PFSK-1 (cell line): Measurements from ENCODE around the gene TRIM47.
A peak's percentile ranks its signal among the peaks of the same experiment; 100 is the strongest.

Experiments used
- FOXP2 ChIP-seq: optimal IDR thresholded peaks from 2 replicates; pipeline ENCODE3; 2011; ENCODE audit warnings: borderline replicate concordance, control low read depth, inconsistent platforms; ENCODE audit not compliant: insufficient read depth; ENCODE audit errors: extremely low read length, extremely low read depth
- POLR2AphosphoS5 ChIP-seq: IDR thresholded peaks from 2 replicates; pipeline ENCODE4 v1.6.1; 2012; ENCODE audit warnings: low read depth, mild to moderate bottlenecking, control low read depth, low read length, moderate library complexity
- REST ChIP-seq, 2 experiments: IDR thresholded peaks; 2 replicates each; pipeline versions ENCODE4 v1.6.1 to v1.8.0; 2011 to 2012; ENCODE audit warnings: low read depth in 2 of 2, low read length in 2 of 2, control low read depth in 1 of 2, inconsistent platforms in 1 of 2, mild to moderate bottlenecking in 1 of 2, moderate library complexity in 1 of 2; ENCODE audit not compliant: insufficient read depth in 1 of 2
- SIN3A ChIP-seq: IDR thresholded peaks from 2 replicates; pipeline ENCODE4 v1.6.1; 2012; ENCODE audit warnings: mild to moderate bottlenecking, low read length, moderate library complexity, borderline replicate concordance; ENCODE audit not compliant: insufficient read depth
- TAF1 ChIP-seq: IDR thresholded peaks from 2 replicates; pipeline ENCODE4 v1.6.1; 2012; ENCODE audit warnings: low read length, control low read depth, borderline replicate concordance; ENCODE audit not compliant: insufficient read depth

The TRIM47 gene

DNA sequence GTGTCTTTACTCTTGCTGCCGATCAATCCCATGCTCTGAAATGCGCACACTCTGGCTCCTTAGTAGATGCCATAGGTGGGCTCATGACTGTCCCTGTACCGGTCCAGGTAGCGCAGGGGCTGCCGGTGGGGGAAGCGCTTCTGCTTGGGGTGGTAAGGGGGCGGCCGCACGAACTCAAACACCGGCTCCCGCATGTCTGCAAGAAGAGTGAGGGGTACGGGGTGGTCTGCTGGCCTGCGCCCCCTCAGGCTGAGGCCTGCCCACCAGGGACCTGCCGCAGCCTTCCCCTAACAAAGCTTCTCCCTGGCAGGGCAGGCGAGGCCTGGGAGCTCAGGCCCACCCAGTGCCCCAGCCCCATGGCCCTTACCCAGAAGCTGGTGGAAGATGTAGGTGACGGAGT, 20.4 kb upstream of the TRIM47 start:
- TF ChIP-seq SIN3A: no peak
- TF ChIP-seq REST (IDR thresholded peaks at IDR 0.05; ENCODE audit: insufficient read depth in 1 of 2, low read depth in 2 of 2, low read length in 2 of 2): no peak
- TF ChIP-seq POLR2AphosphoS5: no peak
- no peak for TF ChIP-seq TAF1
- TF ChIP-seq FOXP2: no peak

DNA sequence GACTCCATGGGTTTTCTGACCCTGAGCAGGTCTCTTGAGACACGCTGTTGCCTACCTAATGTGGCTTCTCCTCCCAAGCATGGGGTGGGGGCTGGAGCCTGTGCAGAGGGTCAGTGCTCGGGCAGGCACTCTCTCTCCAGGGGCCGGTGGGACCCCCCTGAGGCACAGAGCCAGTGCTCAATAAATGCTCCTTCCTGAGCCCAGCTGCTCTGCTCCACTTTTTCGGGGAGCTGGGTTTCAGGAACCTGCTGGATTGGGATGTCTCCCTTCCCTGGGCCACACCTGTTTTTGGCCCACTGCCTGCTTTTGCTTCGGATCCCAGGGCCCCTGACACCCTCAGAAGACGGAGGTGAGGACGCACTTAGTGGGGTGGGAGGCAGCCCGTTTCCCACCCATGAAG, 19.7 kb upstream of the TRIM47 start:
- no peak for TF ChIP-seq SIN3A
- TF ChIP-seq TAF1: no peak
- no peak for TF ChIP-seq POLR2AphosphoS5
- no peak for TF ChIP-seq FOXP2
- no peak for TF ChIP-seq REST (IDR thresholded peaks at IDR 0.05; ENCODE audit: insufficient read depth in 1 of 2, low read depth in 2 of 2, low read length in 2 of 2)

- TF ChIP-seq REST (IDR thresholded peaks at IDR 0.05; ENCODE audit: insufficient read depth in 1 of 2, low read depth in 2 of 2, low read length in 2 of 2) (no peak), FOXP2 (no peak), TAF1 (no peak), SIN3A (no peak), POLR2AphosphoS5 (no peak; the same call in 1 of the 2 replicates)
Observed at GRCh38 chr17:75897160-75898019, 19.0 kb upstream of the TRIM47 start.

GRCh38 chr17:75896415-75897159, 18.2 kb upstream of the TRIM47 start, which contains the start of gene TRIM65:
Gene TRIM65, minus strand, starts transcription at chr17:75896951. Its CDS starts 14 bp downstream, at chr17:75896937.
- TF ChIP-seq TAF1 (peak; percentile 61; the same call in 1 of the 2 replicates), REST (IDR thresholded peaks at IDR 0.05; ENCODE audit: insufficient read depth in 1 of 2, low read depth in 2 of 2, low read length in 2 of 2) (peak in 1 of 2 experiments; percentile 34; a peak in 1 of 4 replicates), SIN3A (peak; percentile 46; the same call in 1 of the 2 replicates), FOXP2 (peak; percentile 79), POLR2AphosphoS5 (peak; percentile 90)
